Fibroblast of lung (primary cell): ENCODE data around the gene SH3BGRL2.

Source experiments
- EZH2 ChIP-seq: IDR thresholded peaks from 2 replicates; pipeline ENCODE4 v1.5.1; 2012; ENCODE audit warnings: low read length, control low read depth, mild to moderate bottlenecking; ENCODE audit errors: missing control alignments
- TF ChIP-seq, protein P1 (sequence below), 2 donors: IDR thresholded peaks in 1 of 2; conservative IDR thresholded peaks in 1 of 2; 1 replicate in 1 of 2; 2 replicates in 1 of 2; pipeline ENCODE4 v1.5.1; 2011 to 2012; ENCODE audit warnings: low read length in 2 of 2, control low read depth in 1 of 2, inconsistent platforms in 1 of 2, low read depth in 1 of 2, mild to moderate bottlenecking in 1 of 2

DNA sequence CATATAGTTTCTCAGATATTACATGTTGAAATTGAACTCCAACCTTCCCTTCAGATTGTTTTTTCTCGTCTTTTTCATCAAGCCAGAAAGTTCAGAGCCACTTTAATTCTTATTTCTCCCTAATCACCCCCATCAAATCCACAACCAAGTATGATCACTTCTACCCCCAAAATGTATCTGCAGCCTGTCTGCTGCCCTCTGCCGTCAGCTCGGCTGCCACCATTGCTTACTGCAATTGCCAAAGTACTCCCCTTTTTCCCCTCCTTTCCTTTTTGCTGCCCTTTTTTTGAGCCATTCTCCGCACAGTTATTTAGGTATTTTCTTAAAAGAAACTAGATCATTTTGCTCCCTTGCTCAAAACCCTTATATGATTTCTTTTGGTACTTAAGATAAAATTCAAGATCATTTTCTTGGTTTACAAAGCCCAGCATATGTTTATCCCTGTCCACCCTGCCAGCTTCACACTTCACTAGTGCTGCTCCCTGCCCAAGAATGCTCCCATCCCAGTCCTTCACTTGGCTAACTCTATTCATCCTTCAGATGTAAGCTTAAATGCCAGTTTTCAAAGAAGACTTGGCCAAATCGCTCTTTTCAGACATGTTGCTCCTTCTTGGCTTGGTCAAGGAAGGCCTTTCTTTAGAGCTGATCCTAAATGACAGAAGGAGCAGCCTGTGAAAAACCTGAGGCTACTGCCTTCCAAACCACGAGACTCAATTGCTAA lies 63.7 kb downstream of the SH3BGRL2 start:
- TF ChIP-seq, protein P1, sequence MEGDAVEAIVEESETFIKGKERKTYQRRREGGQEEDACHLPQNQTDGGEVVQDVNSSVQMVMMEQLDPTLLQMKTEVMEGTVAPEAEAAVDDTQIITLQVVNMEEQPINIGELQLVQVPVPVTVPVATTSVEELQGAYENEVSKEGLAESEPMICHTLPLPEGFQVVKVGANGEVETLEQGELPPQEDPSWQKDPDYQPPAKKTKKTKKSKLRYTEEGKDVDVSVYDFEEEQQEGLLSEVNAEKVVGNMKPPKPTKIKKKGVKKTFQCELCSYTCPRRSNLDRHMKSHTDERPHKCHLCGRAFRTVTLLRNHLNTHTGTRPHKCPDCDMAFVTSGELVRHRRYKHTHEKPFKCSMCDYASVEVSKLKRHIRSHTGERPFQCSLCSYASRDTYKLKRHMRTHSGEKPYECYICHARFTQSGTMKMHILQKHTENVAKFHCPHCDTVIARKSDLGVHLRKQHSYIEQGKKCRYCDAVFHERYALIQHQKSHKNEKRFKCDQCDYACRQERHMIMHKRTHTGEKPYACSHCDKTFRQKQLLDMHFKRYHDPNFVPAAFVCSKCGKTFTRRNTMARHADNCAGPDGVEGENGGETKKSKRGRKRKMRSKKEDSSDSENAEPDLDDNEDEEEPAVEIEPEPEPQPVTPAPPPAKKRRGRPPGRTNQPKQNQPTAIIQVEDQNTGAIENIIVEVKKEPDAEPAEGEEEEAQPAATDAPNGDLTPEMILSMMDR (conservative IDR thresholded peaks at IDR 0.05 in 1 of 2, IDR thresholded peaks at IDR 0.05 in 1 of 2; ENCODE audit: low read depth in 1 of 2, low read length in 2 of 2) = peak; percentile 12 to 29
- no peak for TF ChIP-seq EZH2
